ENCODE data around the gene KCNE3. TPM values are rescaled to one million over a fixed set of nuclear protein-coding genes. Genes with fewer than 3 reads are reported as not detected.

Gene KCNE3
- total RNA-seq, 1 experiment from 2014 or later: 4.9 TPM

- Histone ChIP-seq H2AK5ac (ENCODE audit: insufficient read length, low read length) (no peak overlapping the region), H4K8ac (replicated peaks; ENCODE audit: insufficient read length, low read depth, low read length) (no peak overlapping the region), H3K79me2 (ENCODE audit: insufficient read depth, low read length) (no peaks in the 10 kb centered on the region), H2BK20ac (ENCODE audit: low read depth, low read length, poor library complexity, severe bottlenecking) (no peak overlapping the region), H3K56ac (ENCODE audit: insufficient read length, low read depth, low read length) (no peak overlapping the region), H3K4ac (ENCODE audit: low read depth, low read length) (no peak overlapping the region), H3K4me2 (ENCODE audit: insufficient read depth, insufficient read length, low read length) (peak overlapping the region; percentile 23), H2BK12ac (ENCODE audit: insufficient read length, low read depth, low read length) (no peak overlapping the region), H3K23me2 (ENCODE audit: insufficient read length, low read depth, low read length, poor library complexity, severe bottlenecking) (peaks cover 3% of the 10 kb centered on the region), H2BK5ac (ENCODE audit: insufficient read length, low read length) (no peak overlapping the region), H3T11ph (ENCODE audit: low read length) (no peak overlapping the region), H3K9ac (ENCODE audit: extremely low read depth, insufficient read length, low read length) (no peak overlapping the region), H3K9me3 (ENCODE audit: control insufficient read depth, low read depth, low read length) (no peaks in the 10 kb centered on the region), H3K23ac (ENCODE audit: insufficient read length, low read depth, low read length) (no peak overlapping the region), H2BK120ac (ENCODE audit: low read depth, low read length, poor library complexity, severe bottlenecking) (no peak overlapping the region), H4K91ac (ENCODE audit: insufficient read length, low read depth, low read length) (no peak overlapping the region), H3K27me3 (ENCODE audit: insufficient read depth, low read length) (no peaks in the 10 kb centered on the region), H3K18ac (ENCODE audit: insufficient read length, low read depth, low read length) (no peak overlapping the region), H4K5ac (ENCODE audit: insufficient read length, low read depth, low read length) (no peak overlapping the region), H3K4me1 (ENCODE audit: insufficient read depth, low read length) (peaks cover 4% of the 10 kb centered on the region; the same call in 1 of the 2 replicates), H3K14ac (ENCODE audit: insufficient read depth, low read length) (no peak overlapping the region), H3K27ac (ENCODE audit: insufficient read length, low read depth, low read length) (no peak overlapping the region), H3K79me1 (ENCODE audit: insufficient read depth, low read depth, low read length, poor library complexity, severe bottlenecking) (no peaks in the 10 kb centered on the region), H2AFZ (ENCODE audit: low read length) (no peak overlapping the region), H4K20me1 (ENCODE audit: control insufficient read depth, insufficient read depth, insufficient read length) (no peaks in the 10 kb centered on the region), H2BK15ac (ENCODE audit: low read depth, low read length) (no peak overlapping the region)
- H3K36me3 Mint-ChIP-seq (ENCODE audit: insufficient read depth in 1 of 3, low read depth in 3 of 3): no peaks in the 10 kb centered on the region; a peak in 2 of 7 replicates
- TF ChIP-seq CTCF (conservative IDR thresholded peaks at IDR 0.05): no peak
- peaks cover 12 to 24% of the 10 kb centered on the region in 2 experiments for H3K4me1 Mint-ChIP-seq
- no CpG with 5 or more reads among the region's 4 CpGs for WGBS (ENCODE audit: extremely low coverage, insufficient read length, low lambda C conversion rate)
- H3K27ac Mint-ChIP-seq: no peak overlapping the region; a peak in 1 of 7 replicates
- no peaks in the 10 kb centered on the region for H3K9me3 Mint-ChIP-seq
- peak overlapping the region; percentile 35 to 64; a peak in 3 of 5 replicates for H3K4me3 Mint-ChIP-seq
- peaks cover 22% of the 10 kb centered on the region for H3K27me3 Mint-ChIP-seq (ENCODE audit: low read depth)
- DNase-seq: no peak
Observed at GRCh38 chr11:74468058-74468457, 709 bp upstream of the KCNE3 start.

All from H9 (cell line).